Psoas muscle (tissue), 8 donors: ENCODE data around the gene FOXK2. TPM values are rescaled to one million over a fixed set of nuclear protein-coding genes. Genes with fewer than 3 reads are reported as not detected.
A peak's percentile ranks its signal among the peaks of the same experiment; 100 is the strongest.

Experiments
- ATAC-seq, 4 donors: fragments of 200-7000 bp; cut with Tn5 transposase; one replicate each; pipeline ENCODE4 v1.9.1; 2020; ENCODE audit warnings: moderate library complexity in 3 of 4, mild to moderate bottlenecking in 2 of 4
- DNase-seq, 2 donors: peaks; one replicate each; pipeline ENCODE4 v3.0.0-alpha.2; 2020
- H3K27ac ChIP-seq: fragments of 200-600 bp; one replicate; pipeline ENCODE4 v1.8.0; 2022
- H3K27me3 ChIP-seq, 3 donors: fragments of 200-600 bp in 1 of 3; one replicate each; pipeline versions ENCODE4 v1.6.1 to v1.8.0; 2013 to 2022; ENCODE audit warnings: low read length in 2 of 3, mild to moderate bottlenecking in 2 of 3, moderate library complexity in 1 of 3; ENCODE audit not compliant: insufficient read depth in 3 of 3
- H3K36me3 ChIP-seq, 2 donors: fragments of 200-600 bp in 1 of 2; one replicate each; pipeline versions ENCODE4 v1.6.1 to v1.8.0; 2013 to 2022; ENCODE audit warnings: low read depth in 1 of 2, mild to moderate bottlenecking in 1 of 2, moderate library complexity in 1 of 2; ENCODE audit not compliant: insufficient read depth in 1 of 2
- H3K4me1 ChIP-seq: fragments of 200-600 bp; one replicate; pipeline ENCODE4 v1.8.0; 2022
- H3K4me3 ChIP-seq: fragments of 200-600 bp; one replicate; pipeline ENCODE4 v1.8.0; 2022; ENCODE audit warnings: mild to moderate bottlenecking
- H3K9me3 ChIP-seq: fragments of 200-600 bp; one replicate; pipeline ENCODE4 v1.8.0; 2022
- CTCF ChIP-seq: fragments of 200-600 bp; IDR thresholded peaks from one replicate; pipeline ENCODE4 v1.8.0; 2022; ENCODE audit warnings: antibody characterized with exemption
- WGBS, 3 donors: extraction: QIAGEN DNeasy Blood & Tissue Kit; methylation state at CpG; one replicate each; pipeline versions ENCODE4 v1.1.6 to v1.1.7; 2013; 5-methylcytosine and 5-hydroxymethylcytosine counted together
- intact Hi-C, 2 donors: fragments of 100-400 bp; cut with DNase I; formaldehyde crosslinking; loops; one replicate each; pipeline versions ENCODE4 v1.11.0 to v1.14.2; 2022
- polyA plus RNA-seq, 3 donors: library from polyadenylated mRNA; stranded (reverse); fragments of 200-250 nt; gene quantifications; one replicate each; pipeline ENCODE4 v1.2.3, GENCODE V29; 2013
- total RNA-seq, 4 donors: library from RNA; stranded (reverse); fragmentation: NEBNext Ultra II Directional in 2 of 4; extraction: Animal tissue kit (Norgen Biotek cat#: 25700) in 2 of 4; gene quantifications; one replicate each; pipeline versions ENCODE4 v1.2.1 to v1.2.4, GENCODE V29; 2021 to 2023
- donor health status: healthy with polysubstance abuse.
- donor health status: DM: no; HTN: no; CAD: no; lungs with moderate emphysema.
- donor health status: Bipolar disorder and iron deficiency.
- donor health status: healthy.
- donor health status: DM: yes; HTN: yes; CAD: no.
- donor health status: DM: no; HTN: no; CAD: no.
- donor health status: DM: no; HTN: no; CAD: no.
- donor health status: DM: yes; HTN: yes; CAD: no.

FOXK2 gene
- total and polyA plus RNA-seq, 7 donors, result 38.9 to 96.4 (median 63.8) TPM

- TF ChIP-seq CTCF, result no peak
- 70 to 81% (median 77%) methylated on average over 5 of the region's 5 CpGs for WGBS, 3 donors
- no peak overlapping the region for H3K27ac ChIP-seq
- H3K36me3 ChIP-seq, result peaks cover 0 to 67% of the 10 kb centered on the region in 2 donors
- no peaks in the 10 kb centered on the region for H3K9me3 ChIP-seq
- H3K4me3 ChIP-seq, result no peak overlapping the region
- H3K4me1 ChIP-seq, result no peaks in the 10 kb centered on the region
- ATAC-seq, result no peak
- intact Hi-C loops, result no loop called here
- no peaks in the 10 kb centered on the region for H3K27me3 ChIP-seq
- DNase-seq, result no peak
Observed at GRCh38 chr17:82608816-82609215, 89.3 kb downstream of the FOXK2 start.

- ATAC-seq, result no peak
- no peak for DNase-seq
- Histone ChIP-seq H3K36me3 (peaks cover 0 to 66% of the 10 kb centered on the region in 2 donors), H3K9me3 (no peaks in the 10 kb centered on the region), H3K4me3 (no peak overlapping the region), H3K27ac (no peak overlapping the region), H3K27me3 (no peaks in the 10 kb centered on the region), H3K4me1 (no peaks in the 10 kb centered on the region)
- no peak for TF ChIP-seq CTCF
- intact Hi-C loops, result no loop called here
- WGBS, 3 donors, result 90 to 94% (median 92%) methylated on average over 4 of the region's 4 CpGs
Observed at GRCh38 chr17:82609655-82610054, 90.1 kb downstream of the FOXK2 start.

DNA sequence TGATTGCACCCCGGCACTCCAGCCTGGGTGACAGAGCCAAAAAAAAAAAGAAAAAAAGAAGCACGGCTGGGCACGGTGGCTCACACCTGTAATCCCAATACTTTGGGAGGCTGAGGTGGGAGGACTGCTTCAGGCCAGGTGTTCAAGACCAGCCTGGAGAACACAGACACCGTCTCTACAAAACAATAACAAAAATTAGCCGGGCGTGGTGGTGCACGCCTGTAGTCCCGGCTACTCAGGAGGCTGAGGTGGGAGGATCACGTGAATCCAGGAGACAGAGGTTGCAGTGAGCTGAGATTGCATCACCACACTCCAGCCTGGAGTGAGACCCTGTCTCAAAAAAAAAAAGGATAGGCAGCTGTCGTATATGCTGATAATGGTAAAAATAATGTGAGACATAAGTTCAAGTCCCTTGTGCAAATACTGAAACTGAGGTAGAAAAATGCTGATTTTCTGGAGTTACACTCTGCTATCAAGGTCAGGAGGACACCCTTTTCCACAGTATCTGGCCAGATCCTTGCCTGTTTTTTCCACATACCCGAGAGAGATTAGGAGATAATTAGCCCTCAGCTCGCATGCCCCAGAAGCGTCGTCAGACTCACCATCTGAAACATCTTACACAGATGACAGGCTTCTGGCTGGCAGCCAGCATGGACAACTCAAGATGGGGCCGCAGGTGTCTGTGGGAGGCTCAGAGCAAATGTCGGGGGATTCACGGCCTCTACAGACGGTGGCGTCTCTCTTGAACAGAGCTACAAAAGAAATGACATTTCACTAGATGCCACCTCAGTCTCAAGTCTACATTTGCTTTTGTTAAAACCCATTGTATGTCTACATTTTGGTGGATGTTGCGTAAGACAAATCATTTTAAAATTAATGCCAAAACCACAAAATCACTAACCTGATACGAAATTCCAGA lies 91.9 kb downstream of the FOXK2 start:
- whole genome bisulfite sequencing, 3 donors, result 66 to 74% (median 66%) methylated on average over 21 of the region's 21 CpGs

GRCh38 chr17:82613283-82614094 lies 94.0 kb downstream of the FOXK2 start:
- no peak for TF ChIP-seq CTCF
- Histone ChIP-seq H3K27me3 (no peaks in the 10 kb centered on the region), H3K4me3 (no peak overlapping the region), H3K27ac (no peak overlapping the region), H3K9me3 (no peaks in the 10 kb centered on the region), H3K4me1 (no peaks in the 10 kb centered on the region), H3K36me3 (peaks cover 9 to 82% of the 10 kb centered on the region in 2 donors)
- DNase-seq, result no peak
- WGBS, 3 donors, result 77 to 87% (median 83%) methylated on average over 37 of the region's 37 CpGs
- peak; percentile 12 to 38 (median 25) for ATAC-seq
- intact Hi-C loops, result no loop called here

More for the DNA sequence above, 91.9 kb downstream of the FOXK2 start:
- no peak overlapping the region for H3K27ac ChIP-seq
- no peaks in the 10 kb centered on the region for H3K4me1 ChIP-seq
- no peak for TF ChIP-seq CTCF
- no peaks in the 10 kb centered on the region for H3K9me3 ChIP-seq
- intact Hi-C loops, result no loop called here
- no peak overlapping the region for H3K4me3 ChIP-seq
- H3K27me3 ChIP-seq, result no peaks in the 10 kb centered on the region
- DNase-seq (peak in 1 of 2 donors; percentile 75), ATAC-seq (peak; percentile 33 to 46 (median 40))
- peaks cover 4 to 66% of the 10 kb centered on the region in 2 donors for H3K36me3 ChIP-seq
